Endothelial cell of umbilical vein (primary cell): ENCODE data around the gene MED15. TPM values are rescaled to one million over a fixed set of nuclear protein-coding genes. Genes with fewer than 3 reads are reported as not detected.

Source experiments
- BruUV-seq: library from RNA; stranded (reverse); fragments of 400-500 nt; replicated peaks from 2 replicates; lab custom pipeline; 2021; lab: Mats Ljungman, UMichigan
- CTCF ChIA-PET: fragments of 300-600, 350-600 bp; sonication (Branson Sonifier 250); formaldehyde crosslinking; loops from one replicate; lab custom pipeline; 2021; ENCODE audit warnings: antibody characterized with exemption, inconsistent platforms; lab: Charles Lee
- POLR2A ChIA-PET: fragments of 300-600, 350-600 bp; sonication (Branson Sonifier 250); formaldehyde crosslinking; loops from one replicate; lab custom pipeline; 2021; ENCODE audit warnings: antibody characterized with exemption, inconsistent platforms; lab: Charles Lee
- DNase-seq: peaks from one replicate; pipeline ENCODE4 v3.0.0-alpha.2; 2011; ENCODE audit warnings: low read depth, low spot score
- FAIRE-seq: peaks from 2 replicates; lab custom pipeline; 2011; peaks lifted over from hg19 to GRCh38; lab: Jason Lieb, UNC
- H2AFZ ChIP-seq: 2 replicates; pipeline ENCODE4 v1.6.0; 2012; ENCODE audit warnings: low read depth, low read length, control low read depth, inconsistent platforms
- H3K27ac ChIP-seq: 2 replicates; pipeline ENCODE4 v1.5.1; 2011; ENCODE audit warnings: low read depth, mild to moderate bottlenecking, control low read depth, low read length, moderate library complexity; ENCODE audit not compliant: insufficient read depth
- H3K27me3 ChIP-seq, 2 experiments: 2 replicates each; pipeline versions ENCODE4 v1.6.0 to v1.6.1; 2011; ENCODE audit warnings: low read length in 2 of 2, mixed read lengths in 1 of 2; ENCODE audit not compliant: control insufficient read depth in 2 of 2, insufficient read depth in 2 of 2
- H3K36me3 ChIP-seq, 2 experiments: 2 replicates in 1 of 2; 3 replicates in 1 of 2; pipeline ENCODE4 v1.5.1; 2011; ENCODE audit warnings: low read length in 2 of 2, mild to moderate bottlenecking in 1 of 2, moderate library complexity in 1 of 2; ENCODE audit not compliant: control insufficient read depth in 2 of 2, insufficient read depth in 2 of 2; ENCODE audit errors: extremely low read depth in 1 of 2
- H3K4me1 ChIP-seq: 3 replicates; pipeline ENCODE4 v1.5.1; 2011; ENCODE audit warnings: mild to moderate bottlenecking, low read length; ENCODE audit not compliant: control insufficient read depth, insufficient read depth; ENCODE audit errors: extremely low read depth
- H3K4me2 ChIP-seq: 2 replicates; pipeline ENCODE4 v1.6.1; 2011; ENCODE audit warnings: low read length, control low read depth, mixed read lengths; ENCODE audit not compliant: insufficient read depth
- H3K4me3 ChIP-seq, 3 experiments: fragments of 200-600 bp in 1 of 3; sonication (generic), shearing (Covaris generic) in 1 of 3; replicated peaks in 1 of 3; 2 replicates each; pipeline ENCODE4 v1.5.1; 2011 to 2016; ENCODE audit warnings: control low read depth in 3 of 3, low read length in 3 of 3, mild to moderate bottlenecking in 2 of 3, inconsistent platforms in 1 of 3, low read depth in 1 of 3, moderate library complexity in 1 of 3; ENCODE audit not compliant: insufficient read depth in 1 of 3
- H3K79me2 ChIP-seq: 2 replicates; pipeline ENCODE4 v1.6.0; 2012; ENCODE audit warnings: low read length, inconsistent platforms; ENCODE audit not compliant: control insufficient read depth, insufficient read depth
- H3K9ac ChIP-seq: replicated peaks from 2 replicates; pipeline ENCODE3; 2011; ENCODE audit warnings: low read length, control low read depth; ENCODE audit not compliant: insufficient read depth; ENCODE audit errors: extremely low read depth
- H3K9me1 ChIP-seq: replicated peaks from 3 replicates; pipeline ENCODE4 v1.6.0; 2011; ENCODE audit warnings: mild to moderate bottlenecking, low read length; ENCODE audit not compliant: control insufficient read depth, insufficient read depth; ENCODE audit errors: extremely low read depth
- H3K9me3 ChIP-seq: replicated peaks from 2 replicates; pipeline ENCODE4 v1.5.1; 2012; ENCODE audit warnings: low read length, inconsistent platforms; ENCODE audit not compliant: control insufficient read depth, insufficient read depth
- H4K20me1 ChIP-seq: replicated peaks from 2 replicates; pipeline ENCODE3; 2011; ENCODE audit warnings: mild to moderate bottlenecking, low read length; ENCODE audit not compliant: control insufficient read depth, insufficient read depth; ENCODE audit errors: extremely low read depth
- EZH2 ChIP-seq: IDR thresholded peaks from 2 replicates; pipeline ENCODE4 v1.6.1; 2012; ENCODE audit warnings: borderline replicate concordance, low read depth, mild to moderate bottlenecking, moderate library complexity, low read length, inconsistent platforms; ENCODE audit not compliant: severe bottlenecking
- FOS ChIP-seq: IDR thresholded peaks from 2 replicates; pipeline ENCODE4 v1.6.1; 2011; ENCODE audit warnings: mild to moderate bottlenecking, low read length, moderate library complexity, borderline replicate concordance; ENCODE audit not compliant: insufficient read depth
- GATA2 ChIP-seq: IDR thresholded peaks from 2 replicates; pipeline ENCODE4 v1.7.0; 2011; ENCODE audit warnings: low read depth, mild to moderate bottlenecking, moderate library complexity, mixed read lengths, low read length; ENCODE audit not compliant: insufficient read length, insufficient read depth
- JUN ChIP-seq: IDR thresholded peaks from 2 replicates; pipeline ENCODE4 v1.6.1; 2011; ENCODE audit warnings: borderline replicate concordance, low read depth; ENCODE audit not compliant: insufficient read length, insufficient read depth
- MYC ChIP-seq: IDR thresholded peaks from one replicate; pipeline ENCODE4 v1.6.1; 2011; ENCODE audit warnings: mild to moderate bottlenecking, low read depth, low read length
- POLR2A ChIP-seq: IDR thresholded peaks from 2 replicates; pipeline ENCODE4 v1.6.1; 2012; ENCODE audit warnings: low read depth, mild to moderate bottlenecking, control low read depth, low read length
- POLR2AphosphoS5 ChIP-seq: IDR thresholded peaks from 2 replicates; pipeline ENCODE4 v1.6.1; 2012; ENCODE audit warnings: low read depth, mild to moderate bottlenecking, control low read depth, low read length, moderate library complexity; ENCODE audit not compliant: insufficient read depth
- dilution Hi-C: fragments of 300-500 bp; cut with MboI; formaldehyde crosslinking; loops from one replicate; pipeline ENCODE4 v1.15.0; 2019; ENCODE audit warnings: low sequenced_read_pairs; ENCODE audit not compliant: extremely low pct_ligation_motif_present
- intact Hi-C: fragments of 100-400 bp; cut with micrococcal nuclease; formaldehyde crosslinking; loops from one replicate; pipeline ENCODE4 v1.10.0; 2022
- polyA plus RNA-seq, 4 experiments: library from polyadenylated mRNA; depleted of rRNA in 3 of 4; stranded (reverse) in 3 of 4; unstranded in 1 of 4; fragments of >200 nt; gene quantifications; 2 replicates each; pipeline versions ENCODE4 v1.2.1 to v1.2.3, GENCODE V29; 2011 to 2012; ENCODE audit warnings: missing spikeins in 1 of 4
- total RNA-seq: library from RNA; stranded (reverse); gene quantifications from 2 replicates; pipeline ENCODE4 v1.2.3, GENCODE V29; 2021
- TF ChIP-seq, protein P1 (sequence below): IDR thresholded peaks from 2 replicates; pipeline ENCODE4 v1.6.1; 2011; ENCODE audit not compliant: insufficient read depth, insufficient read length
- TF ChIP-seq, protein P2 (sequence below), 2 donors: IDR thresholded peaks; 1 replicate in 1 of 2; 2 replicates in 1 of 2; pipeline ENCODE4 v1.5.1; 2011; ENCODE audit warnings: low read length in 2 of 2, mild to moderate bottlenecking in 2 of 2, moderate library complexity in 2 of 2, control low read depth in 1 of 2, inconsistent platforms in 1 of 2, low read depth in 1 of 2; ENCODE audit not compliant: insufficient read depth in 1 of 2; ENCODE audit errors: extremely low read depth in 1 of 2

MED15 gene
- total and polyA plus RNA-seq, 2 donors (not counting 3 experiments of a cell fraction or from before 2014, with no cell fraction given), result 68.1 to 138 TPM

DNA sequence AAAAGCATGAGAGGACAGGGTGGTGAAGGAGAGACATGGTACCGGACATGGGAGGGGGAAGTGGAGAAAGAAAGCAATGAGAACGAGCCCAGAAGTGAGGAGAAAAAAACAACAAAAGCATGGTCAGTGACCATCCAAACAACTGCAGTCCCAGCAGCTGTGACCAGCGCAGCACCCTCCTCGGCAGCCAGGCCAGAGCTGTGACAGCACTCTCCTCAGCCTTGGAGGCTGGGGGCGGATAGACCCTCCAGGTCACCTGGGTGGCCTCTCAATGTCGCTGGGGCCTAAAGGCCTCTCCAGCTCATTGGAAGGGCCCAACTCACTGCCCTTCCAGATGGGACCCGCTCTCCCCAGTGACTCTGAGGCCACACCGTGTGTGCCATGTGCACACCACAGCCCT, 103.3 kb downstream of the MED15 start:
- TF ChIP-seq GATA2, result no peak
- TF ChIP-seq MYC, result no peak
- TF ChIP-seq, protein P1, sequence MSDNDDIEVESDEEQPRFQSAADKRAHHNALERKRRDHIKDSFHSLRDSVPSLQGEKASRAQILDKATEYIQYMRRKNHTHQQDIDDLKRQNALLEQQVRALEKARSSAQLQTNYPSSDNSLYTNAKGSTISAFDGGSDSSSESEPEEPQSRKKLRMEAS, result no peak
- H3K4me2 ChIP-seq, result no peak overlapping the region
- no peaks in the 10 kb centered on the region for H3K9me1 ChIP-seq
- no peaks in the 10 kb centered on the region for H3K79me2 ChIP-seq
- H2AFZ ChIP-seq, result no peak overlapping the region
- FAIRE-seq (no peak), DNase-seq (no peak)
- no peak overlapping the region for H3K27ac ChIP-seq
- intact Hi-C loops (no loop called here), dilution Hi-C loops (no loop called here)
- CTCF ChIA-PET, result interaction anchor here (0.9 kb wide), 1 partner anchor 192 kb away, joined by 3 read pairs; no protein-coding TSS in a partner anchor
- H3K36me3 ChIP-seq, result no peaks in the 10 kb centered on the region
- no TSS peak for BruUV-seq
- no peaks in the 10 kb centered on the region for H3K4me1 ChIP-seq
- POLR2A ChIA-PET, result no interaction called here
- no peaks in the 10 kb centered on the region for H3K9me3 ChIP-seq
- no peaks in the 10 kb centered on the region for H4K20me1 ChIP-seq
- peaks cover 0 to 3% of the 10 kb centered on the region in 2 experiments for H3K27me3 ChIP-seq
- no peak overlapping the region for H3K9ac ChIP-seq
- no peak overlapping the region for H3K4me3 ChIP-seq

DNA sequence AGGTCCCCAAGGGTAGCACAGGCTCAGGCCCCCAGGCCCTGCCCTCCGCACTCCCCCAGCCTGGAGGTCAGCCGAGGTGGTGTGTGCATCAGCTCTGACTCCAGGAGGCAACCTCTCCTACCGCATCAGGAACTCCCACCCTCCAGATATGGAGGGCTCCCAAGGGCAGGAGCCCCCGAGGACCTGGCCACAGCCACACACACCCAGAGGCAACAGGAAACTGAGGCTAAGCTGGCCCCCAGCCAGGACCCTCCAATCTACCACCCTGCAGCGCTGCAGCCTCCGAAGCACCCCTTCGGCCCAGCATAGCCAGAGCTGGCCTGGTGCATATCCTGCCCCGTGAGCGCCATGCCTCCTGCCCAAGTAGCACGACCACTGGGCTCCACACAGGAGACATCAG, 104.0 kb downstream of the MED15 start:
- dilution Hi-C loops, result no loop called here
- peaks cover 3% of the 10 kb centered on the region in 2 experiments for H3K27me3 ChIP-seq
- ChIA-PET POLR2A (no interaction called here), CTCF (no interaction called here)
- intact Hi-C loops, result no loop called here
- DNase-seq (no peak), FAIRE-seq (no peak)
- no peaks in the 10 kb centered on the region for H3K4me1 ChIP-seq
- H3K4me2 ChIP-seq, result no peak overlapping the region
- no peaks in the 10 kb centered on the region for H3K9me1 ChIP-seq
- H3K79me2 ChIP-seq, result no peaks in the 10 kb centered on the region
- no peaks in the 10 kb centered on the region for H3K36me3 ChIP-seq
- TF ChIP-seq MYC, result no peak
- TF ChIP-seq, protein P2, sequence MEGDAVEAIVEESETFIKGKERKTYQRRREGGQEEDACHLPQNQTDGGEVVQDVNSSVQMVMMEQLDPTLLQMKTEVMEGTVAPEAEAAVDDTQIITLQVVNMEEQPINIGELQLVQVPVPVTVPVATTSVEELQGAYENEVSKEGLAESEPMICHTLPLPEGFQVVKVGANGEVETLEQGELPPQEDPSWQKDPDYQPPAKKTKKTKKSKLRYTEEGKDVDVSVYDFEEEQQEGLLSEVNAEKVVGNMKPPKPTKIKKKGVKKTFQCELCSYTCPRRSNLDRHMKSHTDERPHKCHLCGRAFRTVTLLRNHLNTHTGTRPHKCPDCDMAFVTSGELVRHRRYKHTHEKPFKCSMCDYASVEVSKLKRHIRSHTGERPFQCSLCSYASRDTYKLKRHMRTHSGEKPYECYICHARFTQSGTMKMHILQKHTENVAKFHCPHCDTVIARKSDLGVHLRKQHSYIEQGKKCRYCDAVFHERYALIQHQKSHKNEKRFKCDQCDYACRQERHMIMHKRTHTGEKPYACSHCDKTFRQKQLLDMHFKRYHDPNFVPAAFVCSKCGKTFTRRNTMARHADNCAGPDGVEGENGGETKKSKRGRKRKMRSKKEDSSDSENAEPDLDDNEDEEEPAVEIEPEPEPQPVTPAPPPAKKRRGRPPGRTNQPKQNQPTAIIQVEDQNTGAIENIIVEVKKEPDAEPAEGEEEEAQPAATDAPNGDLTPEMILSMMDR (IDR thresholded peaks at IDR 0.05; ENCODE audit: extremely low read depth in 1 of 2, insufficient read depth in 1 of 2, low read depth in 1 of 2, low read length in 2 of 2), result no peak
- TF ChIP-seq JUN, result no peak
- TF ChIP-seq POLR2AphosphoS5, result no peak
- TF ChIP-seq, protein P1, result no peak
- TF ChIP-seq POLR2A, result no peak
- TF ChIP-seq EZH2, result no peak
- no peak for TF ChIP-seq FOS
- TF ChIP-seq GATA2, result no peak
- no peak overlapping the region for H3K9ac ChIP-seq
- H4K20me1 ChIP-seq, result no peaks in the 10 kb centered on the region
- H2AFZ ChIP-seq, result no peak overlapping the region
- H3K9me3 ChIP-seq, result no peaks in the 10 kb centered on the region
- BruUV-seq, result no TSS peak
- H3K4me3 ChIP-seq, result no peak overlapping the region
- H3K27ac ChIP-seq, result no peak overlapping the region
